Mammary epithelial cell (primary cell): ENCODE data around the gene SPDYE17.
"Not testable (repeated sequence)": the region's sequence is repeated elsewhere in the genome, so short reads cannot be mapped to it uniquely, and the experiment has no call there.

Source experiments
- CTCF ChIP-seq, 2 donors: IDR thresholded peaks in 1 of 2; conservative IDR thresholded peaks in 1 of 2; 2 replicates each; pipeline ENCODE4 v1.5.1; 2011 to 2012; ENCODE audit warnings: inconsistent platforms in 2 of 2, low read length in 2 of 2, mild to moderate bottlenecking in 2 of 2, control low read depth in 1 of 2, low read depth in 1 of 2; ENCODE audit not compliant: insufficient read depth in 1 of 2; ENCODE audit errors: extremely low read depth in 1 of 2
- EZH2 ChIP-seq: IDR thresholded peaks from 2 replicates; pipeline ENCODE4 v1.6.1; 2012; ENCODE audit warnings: low read length, inconsistent platforms, borderline replicate concordance

DNA sequence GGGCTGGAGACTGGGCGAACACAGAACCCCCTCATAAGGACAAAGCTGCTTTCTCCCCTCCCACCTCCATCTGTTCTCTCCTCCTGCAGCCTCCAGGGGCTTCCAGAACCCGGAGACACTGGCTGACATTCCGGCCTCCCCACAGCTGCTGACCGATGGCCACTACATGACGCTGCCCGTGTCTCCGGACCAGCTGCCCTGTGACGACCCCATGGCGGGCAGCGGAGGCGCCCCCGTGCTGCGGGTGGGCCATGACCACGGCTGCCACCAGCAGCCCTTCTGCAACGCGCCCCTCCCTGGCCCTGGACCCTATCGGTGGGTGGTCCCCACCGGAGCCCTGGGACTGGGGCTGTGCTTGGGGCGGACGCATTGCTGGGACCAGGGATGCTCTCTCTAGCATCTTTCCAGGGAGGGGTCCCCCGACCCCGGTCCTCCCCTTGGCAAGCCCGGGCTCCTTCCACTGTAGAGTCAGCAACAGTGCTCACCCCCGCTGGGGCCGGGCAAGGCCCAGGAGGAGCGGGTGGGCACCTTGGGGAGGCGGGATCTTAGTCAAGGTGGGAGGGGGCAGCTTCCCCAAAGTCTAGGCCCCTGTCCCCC, 26.6 kb downstream of the SPDYE17 start:
- not testable (repeated sequence) for TF ChIP-seq CTCF (conservative IDR thresholded peaks at IDR 0.05 in 1 of 2, IDR thresholded peaks at IDR 0.05 in 1 of 2; ENCODE audit: extremely low read depth in 1 of 2, insufficient read depth in 1 of 2, low read depth in 1 of 2, low read length in 2 of 2); EZH2
